IMR-90 (cell line): Measurements from ENCODE around the gene MTX2. TPM values are rescaled to one million over a fixed set of nuclear protein-coding genes. Genes with fewer than 3 reads are reported as not detected.

Experiments used
- ATAC-seq: fragments of 200-7000 bp; cut with Tn5 transposase; 2 replicates; pipeline ENCODE4 v1.9.1; 2020; ENCODE audit warnings: low read depth, mild to moderate bottlenecking, moderate library complexity
- BruUV-seq: library from RNA; stranded (reverse); fragments of 400-500 nt; replicated peaks from 2 replicates; lab custom pipeline; 2021; lab: Mats Ljungman, UMichigan
- CTCF ChIA-PET: fragments of 300-600 bp; formaldehyde crosslinking; extraction: SDS; loops from one replicate; lab custom pipeline; 2021; ENCODE audit warnings: antibody characterized with exemption; lab: Yijun Ruan, JAX
- POLR2A ChIA-PET: fragments of 300-600 bp; sonication (Branson Sonifier 250); formaldehyde crosslinking; loops from one replicate; lab custom pipeline; 2022; ENCODE audit warnings: antibody characterized with exemption; ENCODE audit not compliant: unreplicated experiment; lab: Charles Lee
- DNase-seq: peaks from one replicate; pipeline ENCODE4 v3.0.0; 2013
- H2AFZ ChIP-seq: replicated peaks from 2 replicates; pipeline ENCODE3; 2013; ENCODE audit warnings: low read length, mild to moderate bottlenecking; ENCODE audit not compliant: poor library complexity
- H2AK5ac ChIP-seq: 2 replicates; pipeline ENCODE4 v1.6.1; 2013; ENCODE audit warnings: low read depth, low read length, inconsistent platforms
- H2AK9ac ChIP-seq: replicated peaks from 2 replicates; pipeline ENCODE3; 2013; ENCODE audit warnings: mild to moderate bottlenecking, low read depth, low read length, moderate library complexity; ENCODE audit not compliant: poor library complexity
- H2BK120ac ChIP-seq: 2 replicates; pipeline ENCODE4 v1.6.1; 2013; ENCODE audit warnings: low read depth, low read length, inconsistent platforms
- H2BK15ac ChIP-seq: 3 replicates; pipeline ENCODE4 v1.6.1; 2013; ENCODE audit warnings: low read depth, low read length, inconsistent platforms
- H2BK20ac ChIP-seq: 2 replicates; pipeline ENCODE4 v1.6.1; 2013; ENCODE audit warnings: low read depth, mild to moderate bottlenecking, inconsistent platforms, low read length, moderate library complexity
- H2BK5ac ChIP-seq: 2 replicates; pipeline ENCODE4 v1.6.1; 2013; ENCODE audit warnings: mild to moderate bottlenecking, low read depth, low read length, inconsistent platforms; ENCODE audit not compliant: poor library complexity, severe bottlenecking
- H3K14ac ChIP-seq: replicated peaks from 2 replicates; pipeline ENCODE4 v1.6.1; 2013; ENCODE audit warnings: low read depth, low read length, inconsistent platforms
- H3K18ac ChIP-seq: 2 replicates; pipeline ENCODE4 v1.6.1; 2013; ENCODE audit warnings: low read depth, low read length, control low read depth
- H3K23ac ChIP-seq: 2 replicates; pipeline ENCODE4 v1.6.1; 2013; ENCODE audit warnings: low read depth, low read length, inconsistent platforms
- H3K27ac ChIP-seq: 2 replicates; pipeline ENCODE4 v1.5.1; 2013; ENCODE audit warnings: mild to moderate bottlenecking, control low read depth, low read length; ENCODE audit not compliant: insufficient read depth
- H3K27me3 ChIP-seq: 2 replicates; pipeline ENCODE4 v1.6.1; 2013; ENCODE audit warnings: low read length; ENCODE audit not compliant: control insufficient read depth, insufficient read depth
- H3K36me3 ChIP-seq: 2 replicates; pipeline ENCODE4 v1.6.1; 2013; ENCODE audit warnings: low read length, mixed read lengths; ENCODE audit not compliant: control insufficient read depth, insufficient read depth
- H3K4ac ChIP-seq: 2 replicates; pipeline ENCODE4 v1.6.1; 2013; ENCODE audit warnings: low read depth, low read length, inconsistent platforms
- H3K4me1 ChIP-seq: 2 replicates; pipeline ENCODE4 v1.6.1; 2013; ENCODE audit warnings: low read length, mixed read lengths; ENCODE audit not compliant: control insufficient read depth, insufficient read depth
- H3K4me2 ChIP-seq: 2 replicates; pipeline ENCODE4 v1.6.1; 2013; ENCODE audit warnings: low read depth, mild to moderate bottlenecking, control low read depth, low read length, moderate library complexity
- H3K4me3 ChIP-seq: 2 replicates; pipeline ENCODE4 v1.5.1; 2013; ENCODE audit warnings: low read depth, mild to moderate bottlenecking, control low read depth, low read length, moderate library complexity; ENCODE audit not compliant: insufficient read depth
- H3K56ac ChIP-seq: 2 replicates; pipeline ENCODE4 v1.6.1; 2013; ENCODE audit warnings: low read length, inconsistent platforms; ENCODE audit not compliant: insufficient read depth; ENCODE audit errors: extremely low read depth
- H3K79me1 ChIP-seq, 2 experiments: 2 replicates each; pipeline ENCODE4 v1.6.1; 2013; ENCODE audit warnings: low read length in 2 of 2, inconsistent platforms in 1 of 2, low read depth in 1 of 2
- H3K9ac ChIP-seq: 2 replicates; pipeline ENCODE4 v1.6.1; 2013; ENCODE audit warnings: low read depth, low read length, control low read depth
- H3K9me1 ChIP-seq: 2 replicates; pipeline ENCODE4 v1.6.1; 2013; ENCODE audit warnings: low read length, inconsistent platforms; ENCODE audit not compliant: insufficient read depth
- H3K9me3 ChIP-seq: 2 replicates; pipeline ENCODE4 v1.6.1; 2013; ENCODE audit warnings: low read length; ENCODE audit not compliant: control insufficient read depth, insufficient read depth
- H4K20me1 ChIP-seq: 2 replicates; pipeline ENCODE4 v1.6.1; 2013; ENCODE audit warnings: low read length, inconsistent platforms; ENCODE audit not compliant: insufficient read depth
- H4K5ac ChIP-seq: 2 replicates; pipeline ENCODE4 v1.6.1; 2013; ENCODE audit warnings: mild to moderate bottlenecking, low read depth, low read length, control low read depth
- H4K8ac ChIP-seq, 2 experiments: 2 replicates each; pipeline ENCODE4 v1.6.1; 2013; ENCODE audit warnings: low read depth in 2 of 2, low read length in 2 of 2, control low read depth in 1 of 2, inconsistent platforms in 1 of 2
- H4K91ac ChIP-seq: 2 replicates; pipeline ENCODE4 v1.6.1; 2013; ENCODE audit warnings: low read depth, low read length, inconsistent platforms; ENCODE audit not compliant: insufficient read depth
- CEBPB ChIP-seq: IDR thresholded peaks from 2 replicates; pipeline ENCODE4 v1.6.1; 2012; ENCODE audit warnings: low read depth, low read length, improper control_type of control experiment
- CTCF ChIP-seq: conservative IDR thresholded peaks from 2 replicates; pipeline ENCODE4 v1.5.1; 2012; ENCODE audit warnings: mild to moderate bottlenecking, low read depth, low read length, improper control_type of control experiment
- MAFK ChIP-seq: IDR thresholded peaks from 2 replicates; pipeline ENCODE4 v1.6.1; 2012; ENCODE audit warnings: low read depth, low read length, improper control_type of control experiment
- MXI1 ChIP-seq: IDR thresholded peaks from 2 replicates; pipeline ENCODE4 v1.6.1; 2012; ENCODE audit warnings: low read depth, mild to moderate bottlenecking, low read length, moderate library complexity, borderline replicate concordance
- POLR2A ChIP-seq: IDR thresholded peaks from 2 replicates; pipeline ENCODE4 v1.6.1; 2012; ENCODE audit warnings: mild to moderate bottlenecking, low read depth, low read length
- RAD21 ChIP-seq: IDR thresholded peaks from 2 replicates; pipeline ENCODE4 v1.6.1; 2012; ENCODE audit warnings: low read length, improper control_type of control experiment
- RFX5 ChIP-seq: IDR thresholded peaks from 2 replicates; pipeline ENCODE4 v1.8.0; 2012; ENCODE audit warnings: low read depth, mild to moderate bottlenecking, low read length, moderate library complexity
- USF2 ChIP-seq: fragments of 150-350 bp; IDR thresholded peaks from 2 replicates; pipeline ENCODE4 v1.6.1; 2017; ENCODE audit warnings: mild to moderate bottlenecking, antibody characterized with exemption, low read length, low read depth
- WGBS, 2 experiments: methylation state at CpG; one replicate each; pipeline versions ENCODE4 v1.1.5 to v1.1.7; 2013; ENCODE audit warnings: missing lambda C conversion rate in 2 of 2; ENCODE audit not compliant: insufficient read length in 1 of 2; ENCODE audit errors: extremely low coverage in 2 of 2; 5-methylcytosine and 5-hydroxymethylcytosine counted together
- dilution Hi-C: fragments of 300-500 bp; cut with HindIII; formaldehyde crosslinking; loops from one replicate; pipeline ENCODE4 v1.14.3; 2018; ENCODE audit warnings: low sequenced_read_pairs; ENCODE audit not compliant: unreplicated experiment
- in situ Hi-C: fragments of 300-500 bp; cut with MboI; formaldehyde crosslinking; loops from 3 replicates; pipeline ENCODE4 v1.14.3; 2019; ENCODE audit warnings: low sequenced_read_pairs, inconsistent platforms, mixed read lengths
- intact Hi-C: fragments of 100-400 bp; cut with micrococcal nuclease; formaldehyde crosslinking; loops from 2 replicates; pipeline ENCODE4 v1.10.0; 2022
- polyA plus RNA-seq, 3 experiments: library from polyadenylated mRNA; depleted of rRNA; stranded (reverse); fragments of >200 nt; gene quantifications; 2 replicates each; pipeline ENCODE4 v1.2.3, GENCODE V29; 2012; ENCODE audit warnings: low replicate concordance in 1 of 3
- total RNA-seq: library from RNA; depleted of rRNA; stranded (reverse); fragments of >200 nt; gene quantifications from 2 replicates; pipeline ENCODE4 v1.2.3, GENCODE V29; 2012

Gene MTX2
- total and polyA plus RNA-seq, 2 of the 4 experiments (the other 2 are of a cell fraction), result 24.9 to 37.8 TPM

- intact Hi-C loops (no loop called here), dilution Hi-C loops (no loop called here), in situ Hi-C loops (no loop called here)
- H3K4me1 ChIP-seq, result no peaks in the 10 kb centered on the region
- no peak overlapping the region for H4K91ac ChIP-seq
- no peaks in the 10 kb centered on the region for H3K9me3 ChIP-seq
- H4K20me1 ChIP-seq, result no peaks in the 10 kb centered on the region
- H3K9ac ChIP-seq, result no peak overlapping the region
- no peak overlapping the region for H3K18ac ChIP-seq
- ChIA-PET CTCF (no interaction called here), POLR2A (no interaction called here)
- no peak overlapping the region for H3K14ac ChIP-seq
- H2AK5ac ChIP-seq, result no peak overlapping the region
- H2BK5ac ChIP-seq, result no peak overlapping the region
- DNase-seq, result no peak
- no peak overlapping the region for H4K8ac ChIP-seq
- no peak overlapping the region for H3K4me3 ChIP-seq
- H2AFZ ChIP-seq, result no peak overlapping the region
- no peak for ATAC-seq
- H3K56ac ChIP-seq, result no peak overlapping the region
- TF ChIP-seq RAD21 (no peak), RFX5 (no peak), MAFK (no peak), USF2 (no peak), CEBPB (no peak), MXI1 (no peak), CTCF (no peak), POLR2A (no peak)
- no peak overlapping the region for H2BK15ac ChIP-seq
- H3K4me2 ChIP-seq, result no peak overlapping the region
- H3K27me3 ChIP-seq, result no peaks in the 10 kb centered on the region
- no peaks in the 10 kb centered on the region for H3K79me1 ChIP-seq
- H3K36me3 ChIP-seq, result no peaks in the 10 kb centered on the region
- no peak overlapping the region for H2AK9ac ChIP-seq
- H2BK120ac ChIP-seq, result no peak overlapping the region
- no peak overlapping the region for H3K4ac ChIP-seq
- no peak overlapping the region for H3K23ac ChIP-seq
- H3K9me1 ChIP-seq, result no peaks in the 10 kb centered on the region
- no TSS peak for BruUV-seq
- 100% methylated on average over 2 of the region's 3 CpGs; no CpG with 5 or more reads in 1 of the 2 experiments for WGBS, 2 experiments
- H4K5ac ChIP-seq, result no peak overlapping the region
- no peak overlapping the region for H2BK20ac ChIP-seq
- no peak overlapping the region for H3K27ac ChIP-seq
Observed at GRCh38 chr2:176328149-176328548, 58.9 kb downstream of the MTX2 start.
